Measurements from ENCODE around the gene TIRAP.

DNA sequence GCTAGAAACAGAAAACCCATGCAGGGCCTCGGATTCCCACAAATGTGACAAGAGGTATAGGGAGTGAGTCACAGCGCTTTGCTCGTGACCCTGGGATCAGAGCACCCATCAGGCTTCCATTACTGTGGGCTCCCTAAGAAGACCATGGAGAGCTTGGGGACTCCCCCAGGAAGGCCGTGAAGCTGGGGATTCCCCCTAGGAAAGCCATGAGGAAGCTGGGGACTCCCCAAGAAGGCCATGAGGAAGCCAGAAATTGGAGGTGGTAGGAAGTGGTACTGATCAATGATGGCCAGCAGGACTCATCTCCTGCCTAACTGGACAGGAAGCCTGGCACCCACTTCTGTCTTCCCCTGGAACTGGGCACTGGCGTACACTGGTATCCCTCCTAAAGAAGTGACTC lies 10.8 kb downstream of the TIRAP start:
- TF ChIP-seq SUZ12 (IDR thresholded peaks at IDR 0.05; ENCODE audit: low read length), result no peak
- no peak for TF ChIP-seq PHF8 (conservative IDR thresholded peaks at IDR 0.05; ENCODE audit: low read depth, low read length)
- no peak for TF ChIP-seq POLR2A (IDR thresholded peaks at IDR 0.05; ENCODE audit: control extremely low read depth in 1 of 2, low read depth in 2 of 2, low read length in 2 of 2)
- TF ChIP-seq, protein P1, sequence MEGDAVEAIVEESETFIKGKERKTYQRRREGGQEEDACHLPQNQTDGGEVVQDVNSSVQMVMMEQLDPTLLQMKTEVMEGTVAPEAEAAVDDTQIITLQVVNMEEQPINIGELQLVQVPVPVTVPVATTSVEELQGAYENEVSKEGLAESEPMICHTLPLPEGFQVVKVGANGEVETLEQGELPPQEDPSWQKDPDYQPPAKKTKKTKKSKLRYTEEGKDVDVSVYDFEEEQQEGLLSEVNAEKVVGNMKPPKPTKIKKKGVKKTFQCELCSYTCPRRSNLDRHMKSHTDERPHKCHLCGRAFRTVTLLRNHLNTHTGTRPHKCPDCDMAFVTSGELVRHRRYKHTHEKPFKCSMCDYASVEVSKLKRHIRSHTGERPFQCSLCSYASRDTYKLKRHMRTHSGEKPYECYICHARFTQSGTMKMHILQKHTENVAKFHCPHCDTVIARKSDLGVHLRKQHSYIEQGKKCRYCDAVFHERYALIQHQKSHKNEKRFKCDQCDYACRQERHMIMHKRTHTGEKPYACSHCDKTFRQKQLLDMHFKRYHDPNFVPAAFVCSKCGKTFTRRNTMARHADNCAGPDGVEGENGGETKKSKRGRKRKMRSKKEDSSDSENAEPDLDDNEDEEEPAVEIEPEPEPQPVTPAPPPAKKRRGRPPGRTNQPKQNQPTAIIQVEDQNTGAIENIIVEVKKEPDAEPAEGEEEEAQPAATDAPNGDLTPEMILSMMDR (IDR thresholded peaks at IDR 0.05; ENCODE audit: control extremely low read depth in 1 of 3, insufficient read depth in 1 of 3, low read depth in 1 of 3, low read length in 3 of 3), result no peak
- no peak for TF ChIP-seq SP1 (IDR thresholded peaks at IDR 0.05; ENCODE audit: low read depth, low read length)
- TF ChIP-seq YY1 (IDR thresholded peaks at IDR 0.05; ENCODE audit: low read depth, low read length), result no peak
- no peak for TF ChIP-seq TAF1 (IDR thresholded peaks at IDR 0.05; ENCODE audit: low read depth, low read length)
- TF ChIP-seq TEAD4 (IDR thresholded peaks at IDR 0.05; ENCODE audit: low read depth, low read length), result no peak
- no peak for TF ChIP-seq RFX5 (IDR thresholded peaks at IDR 0.05; ENCODE audit: borderline replicate concordance, low read depth, low read length)
- no peak for TF ChIP-seq JUN (IDR thresholded peaks at IDR 0.05; ENCODE audit: low read depth, low read length)
- no peak for TF ChIP-seq POLR2AphosphoS5 (IDR thresholded peaks at IDR 0.05; ENCODE audit: low read depth, low read length)
- no peak for TF ChIP-seq SRF (IDR thresholded peaks at IDR 0.05; ENCODE audit: low read depth, low read length)

Data from H1 (cell line).